Adrenal gland (tissue), 5 donors: Measurements from ENCODE around the gene TLR6.

ENCODE experiments used
- CTCF ChIP-seq, 6 experiments: fragments of 450-650 bp in 4 of 6; fragments of 200-600 bp in 2 of 6; sonication (generic) in 1 of 6; IDR thresholded peaks; 1 replicate in 5 of 6; 2 replicates in 1 of 6; pipeline versions ENCODE4 v1.5.1 to v1.8.0; 2016 to 2021; ENCODE audit warnings: antibody characterized with exemption in 6 of 6, mild to moderate bottlenecking in 2 of 6, moderate library complexity in 1 of 6
- POLR2A ChIP-seq, 2 donors: fragments of 450-650 bp; IDR thresholded peaks; one replicate each; pipeline ENCODE4 v1.6.1; 2017; ENCODE audit warnings: antibody characterized with exemption in 2 of 2, mild to moderate bottlenecking in 2 of 2, moderate library complexity in 1 of 2
- donor health status: DM: no; HTN: no; CAD: no.

GRCh38 chr4:38804654-38805295, 51.8 kb downstream of the TLR6 start, which contains the start of gene TLR1:
- TF ChIP-seq POLR2A (IDR thresholded peaks at IDR 0.05): no peak
- TF ChIP-seq CTCF (IDR thresholded peaks at IDR 0.05): peak; percentile 41 to 65 (median 58)
